WTC11 (cell line): Measurements from ENCODE around the gene SYT13.

Experiments
- ATF3 ChIP-seq: sonication (generic); formaldehyde crosslinking; conservative IDR thresholded peaks from 2 replicates; pipeline ENCODE4 v1.8.1; 2022; ENCODE audit warnings: mild to moderate bottlenecking, missing genetic modification reagents
- ESRRA ChIP-seq: sonication (generic); formaldehyde crosslinking; IDR thresholded peaks from 2 replicates; pipeline ENCODE4 v1.8.1; 2022; ENCODE audit warnings: mild to moderate bottlenecking, missing genetic modification reagents, borderline replicate concordance
- FOXP1 ChIP-seq: sonication (generic); formaldehyde crosslinking; IDR thresholded peaks from 2 replicates; pipeline ENCODE4 v1.8.0; 2022; ENCODE audit warnings: missing genetic modification reagents, mild to moderate bottlenecking, moderate library complexity, borderline replicate concordance
- MAX ChIP-seq: sonication (generic); formaldehyde crosslinking; IDR thresholded peaks from 2 replicates; pipeline ENCODE4 v1.8.0; 2022; ENCODE audit warnings: mild to moderate bottlenecking, missing genetic modification reagents
- MYBL2 ChIP-seq: sonication (generic); formaldehyde crosslinking; IDR thresholded peaks from 2 replicates; pipeline ENCODE4 v1.8.1; 2023; ENCODE audit warnings: mild to moderate bottlenecking, moderate library complexity, missing genetic modification reagents
- NR3C1 ChIP-seq: sonication (generic); formaldehyde crosslinking; conservative IDR thresholded peaks from 2 replicates; pipeline ENCODE4 v1.8.1; 2023; ENCODE audit warnings: low read depth, mild to moderate bottlenecking, missing genetic modification reagents
- SMAD3 ChIP-seq: sonication (generic); formaldehyde crosslinking; IDR thresholded peaks from 2 replicates; pipeline ENCODE4 v1.8.0; 2022; ENCODE audit warnings: missing genetic modification reagents, mild to moderate bottlenecking, borderline replicate concordance
- USF1 ChIP-seq: sonication (generic); formaldehyde crosslinking; IDR thresholded peaks from 2 replicates; pipeline ENCODE4 v1.8.0; 2022; ENCODE audit warnings: mild to moderate bottlenecking, missing genetic modification reagents
- USF2 ChIP-seq: sonication (generic); formaldehyde crosslinking; IDR thresholded peaks from 2 replicates; pipeline ENCODE4 v1.8.1; 2023; ENCODE audit warnings: mild to moderate bottlenecking, missing genetic modification reagents, moderate library complexity
- ZNF532 ChIP-seq: fragments of 250-450 bp; sonication (Bioruptor Pico); IDR thresholded peaks from 2 replicates; pipeline ENCODE4 v1.9.0; 2021; ENCODE audit warnings: mild to moderate bottlenecking, borderline replicate concordance
- TF ChIP-seq, protein P1 (sequence below): fragments of 200-600 bp; IDR thresholded peaks from 2 replicates; pipeline ENCODE4 v1.8.0; 2022; ENCODE audit warnings: antibody characterized with exemption
- TF ChIP-seq, protein P2 (sequence below): sonication (generic); formaldehyde crosslinking; IDR thresholded peaks from 2 replicates; pipeline ENCODE4 v1.8.1; 2022; ENCODE audit warnings: low read depth, mild to moderate bottlenecking, moderate library complexity, missing genetic modification reagents, borderline replicate concordance
- TF ChIP-seq, protein P3 (sequence below): sonication (generic); formaldehyde crosslinking; IDR thresholded peaks from 2 replicates; pipeline ENCODE4 v1.8.0; 2022; ENCODE audit warnings: mild to moderate bottlenecking, missing genetic modification reagents

DNA sequence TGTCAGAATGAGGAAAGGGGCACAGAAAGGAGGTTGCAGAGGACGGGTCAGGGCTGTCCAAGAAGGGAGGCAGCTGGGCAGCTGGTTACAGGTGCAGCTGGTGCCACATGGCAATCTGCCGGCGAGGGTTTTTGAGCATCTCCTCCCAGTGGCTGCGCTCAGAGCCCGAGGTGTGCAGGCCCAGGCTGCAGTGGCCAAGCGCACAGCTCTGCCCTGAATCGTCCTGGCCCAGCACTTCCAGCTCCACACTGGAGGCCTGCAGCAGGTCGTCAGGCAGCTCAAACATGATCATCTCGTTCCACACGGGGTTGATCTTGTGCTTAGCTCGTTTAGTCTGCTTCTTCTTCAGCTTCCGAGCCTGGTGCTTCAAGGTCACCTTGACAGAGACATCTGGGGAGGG, 42.2 kb downstream of the SYT13 start:
- TF ChIP-seq, protein P1, sequence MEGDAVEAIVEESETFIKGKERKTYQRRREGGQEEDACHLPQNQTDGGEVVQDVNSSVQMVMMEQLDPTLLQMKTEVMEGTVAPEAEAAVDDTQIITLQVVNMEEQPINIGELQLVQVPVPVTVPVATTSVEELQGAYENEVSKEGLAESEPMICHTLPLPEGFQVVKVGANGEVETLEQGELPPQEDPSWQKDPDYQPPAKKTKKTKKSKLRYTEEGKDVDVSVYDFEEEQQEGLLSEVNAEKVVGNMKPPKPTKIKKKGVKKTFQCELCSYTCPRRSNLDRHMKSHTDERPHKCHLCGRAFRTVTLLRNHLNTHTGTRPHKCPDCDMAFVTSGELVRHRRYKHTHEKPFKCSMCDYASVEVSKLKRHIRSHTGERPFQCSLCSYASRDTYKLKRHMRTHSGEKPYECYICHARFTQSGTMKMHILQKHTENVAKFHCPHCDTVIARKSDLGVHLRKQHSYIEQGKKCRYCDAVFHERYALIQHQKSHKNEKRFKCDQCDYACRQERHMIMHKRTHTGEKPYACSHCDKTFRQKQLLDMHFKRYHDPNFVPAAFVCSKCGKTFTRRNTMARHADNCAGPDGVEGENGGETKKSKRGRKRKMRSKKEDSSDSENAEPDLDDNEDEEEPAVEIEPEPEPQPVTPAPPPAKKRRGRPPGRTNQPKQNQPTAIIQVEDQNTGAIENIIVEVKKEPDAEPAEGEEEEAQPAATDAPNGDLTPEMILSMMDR: no peak
- TF ChIP-seq USF2 (CRISPR knock-in tag): no peak
- TF ChIP-seq, protein P2, sequence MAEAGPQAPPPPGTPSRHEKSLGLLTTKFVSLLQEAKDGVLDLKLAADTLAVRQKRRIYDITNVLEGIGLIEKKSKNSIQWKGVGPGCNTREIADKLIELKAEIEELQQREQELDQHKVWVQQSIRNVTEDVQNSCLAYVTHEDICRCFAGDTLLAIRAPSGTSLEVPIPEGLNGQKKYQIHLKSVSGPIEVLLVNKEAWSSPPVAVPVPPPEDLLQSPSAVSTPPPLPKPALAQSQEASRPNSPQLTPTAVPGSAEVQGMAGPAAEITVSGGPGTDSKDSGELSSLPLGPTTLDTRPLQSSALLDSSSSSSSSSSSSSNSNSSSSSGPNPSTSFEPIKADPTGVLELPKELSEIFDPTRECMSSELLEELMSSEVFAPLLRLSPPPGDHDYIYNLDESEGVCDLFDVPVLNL (CRISPR knock-in tag): no peak
- TF ChIP-seq SMAD3 (CRISPR knock-in tag): no peak
- TF ChIP-seq, protein P3, sequence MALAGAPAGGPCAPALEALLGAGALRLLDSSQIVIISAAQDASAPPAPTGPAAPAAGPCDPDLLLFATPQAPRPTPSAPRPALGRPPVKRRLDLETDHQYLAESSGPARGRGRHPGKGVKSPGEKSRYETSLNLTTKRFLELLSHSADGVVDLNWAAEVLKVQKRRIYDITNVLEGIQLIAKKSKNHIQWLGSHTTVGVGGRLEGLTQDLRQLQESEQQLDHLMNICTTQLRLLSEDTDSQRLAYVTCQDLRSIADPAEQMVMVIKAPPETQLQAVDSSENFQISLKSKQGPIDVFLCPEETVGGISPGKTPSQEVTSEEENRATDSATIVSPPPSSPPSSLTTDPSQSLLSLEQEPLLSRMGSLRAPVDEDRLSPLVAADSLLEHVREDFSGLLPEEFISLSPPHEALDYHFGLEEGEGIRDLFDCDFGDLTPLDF (CRISPR knock-in tag): no peak
- no peak for TF ChIP-seq ZNF532 (CRISPR knock-in tag)
- TF ChIP-seq MYBL2 (CRISPR knock-in tag): no peak
- no peak for TF ChIP-seq ATF3
- TF ChIP-seq FOXP1: no peak
- TF ChIP-seq USF1 (CRISPR knock-in tag): no peak
- no peak for TF ChIP-seq ESRRA (CRISPR knock-in tag)
- no peak for TF ChIP-seq MAX (CRISPR knock-in tag)
- TF ChIP-seq NR3C1 (CRISPR knock-in tag): no peak
